Effector memory CD4-positive, alpha-beta T cell (primary cell): ENCODE measurements around the gene PLA2R1.
A peak's percentile ranks its signal among the peaks of the same experiment; 100 is the strongest.

Experiments used
- DNase-seq, 3 donors: peaks; one replicate each; pipeline ENCODE4 v3.0.0-alpha.2; 2020
- H3K27ac ChIP-seq: 2 replicates; pipeline ENCODE4 v1.7.0; 2013; ENCODE audit warnings: mild to moderate bottlenecking, low read length, moderate library complexity; ENCODE audit not compliant: insufficient read depth, poor library complexity, severe bottlenecking
- H3K27me3 ChIP-seq: replicated peaks from 2 replicates; pipeline ENCODE4 v1.7.0; 2013; ENCODE audit warnings: mild to moderate bottlenecking, low read length; ENCODE audit not compliant: insufficient read depth, control insufficient read depth, poor library complexity, severe bottlenecking
- H3K36me3 ChIP-seq: 2 replicates; pipeline ENCODE4 v1.7.0; 2013; ENCODE audit warnings: mild to moderate bottlenecking, low read length, moderate library complexity; ENCODE audit not compliant: control insufficient read depth, insufficient read depth
- H3K4me1 ChIP-seq: 2 replicates; pipeline ENCODE4 v1.7.0; 2013; ENCODE audit warnings: low read length, mild to moderate bottlenecking; ENCODE audit not compliant: control insufficient read depth, insufficient read depth, poor library complexity, severe bottlenecking
- H3K4me3 ChIP-seq: 2 replicates; pipeline ENCODE4 v1.7.0; 2013; ENCODE audit warnings: low read length, low read depth, mild to moderate bottlenecking; ENCODE audit not compliant: insufficient read depth, poor library complexity, severe bottlenecking
- H3K9me3 ChIP-seq: 2 replicates; pipeline ENCODE4 v1.7.0; 2013; ENCODE audit warnings: mild to moderate bottlenecking, low read length, moderate library complexity; ENCODE audit not compliant: control insufficient read depth

The PLA2R1 gene

DNA sequence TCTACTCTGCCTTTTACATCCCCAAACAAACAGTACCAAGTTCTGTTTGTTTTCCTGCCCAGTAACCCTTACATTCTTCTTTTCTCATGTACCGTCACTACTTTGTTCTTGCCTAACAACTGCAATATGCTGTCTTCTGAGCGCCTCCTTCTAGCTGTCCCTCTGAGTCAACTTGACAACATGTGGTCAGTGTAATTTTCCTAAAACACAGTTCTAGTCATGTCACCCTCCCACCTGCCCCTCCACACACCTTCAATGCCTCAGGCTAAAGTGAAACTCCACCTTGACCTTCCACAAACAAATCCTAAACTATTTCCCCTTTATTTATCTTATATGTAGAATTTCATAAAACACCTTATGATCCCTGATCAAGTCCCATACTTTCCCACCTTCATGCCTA is 139.9 kb downstream of the PLA2R1 start:
- H3K4me3 ChIP-seq, result no peak overlapping the region
- H3K4me1 ChIP-seq, result no peaks in the 10 kb centered on the region
- DNase-seq, result no peak
- peaks cover 2% of the 10 kb centered on the region for H3K27me3 ChIP-seq
- H3K36me3 ChIP-seq, result no peaks in the 10 kb centered on the region
- no peak overlapping the region for H3K27ac ChIP-seq
- no peaks in the 10 kb centered on the region for H3K9me3 ChIP-seq

DNA sequence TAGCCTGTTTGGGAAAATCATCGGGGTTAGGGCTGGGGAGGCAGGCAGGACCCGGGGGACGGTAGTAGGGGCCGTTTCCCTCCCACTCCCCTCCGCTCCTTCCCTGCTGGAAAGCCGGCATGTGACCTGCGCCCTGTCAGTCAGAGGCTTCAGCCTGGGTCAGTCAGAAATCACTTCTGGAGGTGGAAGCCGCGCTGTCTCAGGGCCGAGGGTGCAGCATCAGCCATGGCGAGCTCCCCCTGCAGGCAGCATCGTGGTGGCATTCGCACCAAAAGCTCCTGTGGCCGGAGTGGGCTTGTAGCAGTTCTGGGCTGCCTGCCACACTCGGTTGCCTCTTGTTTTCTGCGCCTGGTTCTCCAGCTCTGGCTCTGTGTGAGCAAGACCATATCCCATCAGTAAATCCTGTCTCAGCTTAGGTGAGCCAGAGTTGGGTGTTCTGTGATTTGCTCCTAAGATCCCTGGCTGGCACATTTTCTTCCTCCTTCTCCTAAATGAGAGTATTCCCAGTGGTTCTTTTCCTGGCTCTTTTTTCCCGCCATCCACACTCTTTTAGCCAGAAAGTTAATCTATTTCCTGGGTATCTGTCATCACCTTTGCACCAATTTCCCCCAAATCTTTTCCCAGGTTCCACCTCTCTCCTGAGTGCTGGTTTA is 140.5 kb downstream of the PLA2R1 start:
- H3K4me1 ChIP-seq, result no peaks in the 10 kb centered on the region
- peak; percentile 30 to 48 (median 31) for DNase-seq
- H3K9me3 ChIP-seq, result no peaks in the 10 kb centered on the region
- H3K27ac ChIP-seq, result no peak overlapping the region
- no peaks in the 10 kb centered on the region for H3K36me3 ChIP-seq
- peaks cover 2% of the 10 kb centered on the region for H3K27me3 ChIP-seq
- no peak overlapping the region for H3K4me3 ChIP-seq

DNA sequence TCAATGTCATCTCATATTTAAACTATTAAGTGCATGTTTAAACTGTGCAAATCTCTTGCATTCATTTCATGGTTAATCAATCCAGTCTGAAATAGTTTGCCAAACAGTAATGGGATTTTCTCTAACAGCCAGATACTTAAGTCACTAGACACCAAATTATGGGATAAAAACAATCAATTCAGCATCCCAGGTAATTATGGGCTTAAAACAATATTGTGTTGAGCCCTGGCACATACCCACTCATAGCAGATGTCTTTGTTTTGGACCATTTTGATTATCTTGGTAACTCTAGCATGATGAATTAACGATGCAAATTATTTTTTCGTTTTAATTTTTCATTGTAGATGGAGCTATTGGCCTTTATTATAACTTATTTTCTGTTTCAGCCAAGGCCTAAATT is 145.9 kb downstream of the PLA2R1 start:
- Histone ChIP-seq H3K9me3 (no peaks in the 10 kb centered on the region), H3K4me3 (no peak overlapping the region), H3K4me1 (no peaks in the 10 kb centered on the region), H3K36me3 (no peaks in the 10 kb centered on the region), H3K27ac (no peak overlapping the region), H3K27me3 (no peaks in the 10 kb centered on the region)
- DNase-seq, result no peak

DNA sequence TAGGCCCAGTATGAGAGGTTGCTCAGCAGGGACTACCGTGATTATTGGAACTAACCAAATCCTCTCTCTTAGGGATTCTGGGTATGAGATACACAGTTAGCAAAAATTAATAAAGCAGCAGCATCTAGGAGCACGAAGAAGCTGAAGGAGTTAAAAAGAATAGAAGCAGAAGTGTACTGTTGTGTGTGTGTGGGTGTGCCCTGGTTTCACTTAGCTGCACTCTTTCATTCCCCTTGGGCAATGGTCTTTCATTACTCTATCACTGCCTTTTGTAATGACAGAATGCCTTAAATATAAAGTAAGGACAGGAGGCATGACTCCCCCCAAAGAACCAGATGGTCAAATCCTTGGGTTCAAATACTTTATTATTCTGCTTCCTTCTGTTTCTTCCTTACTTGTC is 148.5 kb downstream of the PLA2R1 start:
- DNase-seq, result no peak
- no peaks in the 10 kb centered on the region for H3K9me3 ChIP-seq
- no peaks in the 10 kb centered on the region for H3K36me3 ChIP-seq

DNA sequence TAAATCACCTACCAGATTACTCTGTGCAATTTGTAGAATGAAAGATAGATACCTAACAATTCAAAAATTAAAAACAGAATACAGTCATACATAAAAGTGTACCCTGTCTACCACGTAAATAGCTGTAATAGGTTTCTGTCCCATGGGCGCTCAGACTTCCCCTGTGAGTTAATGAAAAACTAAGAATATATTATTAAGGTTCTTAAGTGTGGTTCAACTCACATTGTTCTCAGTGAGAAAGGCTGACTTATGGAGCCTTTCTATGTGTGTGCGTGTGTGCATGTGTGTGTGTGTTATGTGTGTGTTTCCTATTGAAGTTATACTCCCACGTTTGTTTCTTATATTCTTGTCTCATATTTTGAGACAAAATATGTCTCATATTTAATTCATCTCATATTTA is 149.8 kb downstream of the PLA2R1 start:
- H3K36me3 ChIP-seq, result no peaks in the 10 kb centered on the region
- no peaks in the 10 kb centered on the region for H3K4me1 ChIP-seq
- no peak overlapping the region for H3K4me3 ChIP-seq
- H3K27me3 ChIP-seq, result no peaks in the 10 kb centered on the region
- H3K27ac ChIP-seq, result no peak overlapping the region
- no peak for DNase-seq
- H3K9me3 ChIP-seq, result no peaks in the 10 kb centered on the region

More for the DNA sequence above, 148.5 kb downstream of the PLA2R1 start:
- H3K4me1 ChIP-seq, result no peaks in the 10 kb centered on the region
- no peak overlapping the region for H3K27ac ChIP-seq
- no peaks in the 10 kb centered on the region for H3K27me3 ChIP-seq
- no peak overlapping the region for H3K4me3 ChIP-seq

DNA sequence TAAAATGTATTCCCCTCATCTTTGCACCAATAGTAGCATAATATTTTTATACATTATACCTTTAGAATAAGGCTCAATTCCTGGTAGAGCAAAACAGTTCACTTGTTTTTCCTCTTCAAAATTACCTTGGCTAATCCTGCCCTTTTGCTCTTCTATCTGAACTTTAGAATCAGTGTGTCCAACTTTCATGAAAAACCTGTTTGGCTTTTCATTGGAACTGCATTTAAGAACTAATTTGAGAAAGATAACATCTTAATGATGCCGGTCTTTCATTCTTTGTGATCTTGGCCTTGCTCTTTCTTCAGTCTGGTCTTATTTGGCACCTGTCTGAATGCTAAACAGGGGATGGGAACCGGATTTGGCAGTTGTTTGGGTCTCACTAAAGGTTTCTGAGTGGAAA is 151.5 kb downstream of the PLA2R1 start:
- H3K9me3 ChIP-seq, result no peaks in the 10 kb centered on the region
- no peaks in the 10 kb centered on the region for H3K27me3 ChIP-seq
- no peak for DNase-seq
- no peaks in the 10 kb centered on the region for H3K4me1 ChIP-seq
- no peak overlapping the region for H3K4me3 ChIP-seq
- no peak overlapping the region for H3K27ac ChIP-seq
- no peaks in the 10 kb centered on the region for H3K36me3 ChIP-seq

DNA sequence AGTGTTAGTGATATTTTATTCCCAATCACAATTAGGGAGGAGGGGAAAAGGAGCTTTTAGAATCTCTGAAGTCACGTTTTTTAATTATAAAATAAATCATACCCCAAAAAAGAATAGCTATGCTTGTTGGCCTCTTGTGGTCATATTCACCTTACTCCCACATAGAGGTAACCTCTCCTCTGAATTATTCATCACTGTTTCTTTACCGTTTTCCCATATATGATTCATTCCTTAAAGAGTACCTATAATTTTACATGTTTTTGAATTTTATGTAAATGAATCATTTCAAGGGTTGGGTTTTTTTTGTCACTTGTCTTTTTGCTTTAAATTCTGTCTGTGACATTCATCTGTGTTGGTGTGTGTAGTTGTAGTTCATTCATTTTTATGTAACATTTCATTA is 153.8 kb downstream of the PLA2R1 start:
- Histone ChIP-seq H3K4me3 (no peak overlapping the region), H3K36me3 (no peaks in the 10 kb centered on the region), H3K9me3 (no peaks in the 10 kb centered on the region), H3K27ac (no peak overlapping the region), H3K4me1 (no peaks in the 10 kb centered on the region), H3K27me3 (no peaks in the 10 kb centered on the region)
- DNase-seq, result no peak

DNA sequence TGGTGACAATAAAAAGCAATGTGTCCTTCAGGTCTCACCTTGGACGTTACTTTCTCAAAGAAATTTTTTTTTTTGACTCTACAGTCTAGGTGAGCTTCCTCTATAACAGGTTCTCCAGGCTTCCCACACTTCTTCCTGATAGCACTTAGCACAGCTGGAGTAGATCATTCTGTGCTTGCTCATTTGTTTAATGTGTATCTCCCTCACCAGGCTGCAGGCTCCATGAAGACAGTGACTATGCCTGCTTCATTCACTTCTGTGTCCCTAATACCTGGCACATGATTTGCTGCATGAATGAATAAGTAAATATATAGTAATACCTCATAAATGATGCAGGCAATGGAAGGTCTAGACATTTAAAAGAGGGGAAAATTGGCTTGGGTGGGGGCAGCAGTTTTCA is 154.5 kb downstream of the PLA2R1 start:
- no peak overlapping the region for H3K27ac ChIP-seq
- DNase-seq, result no peak
- H3K36me3 ChIP-seq, result no peaks in the 10 kb centered on the region
- no peaks in the 10 kb centered on the region for H3K27me3 ChIP-seq
- no peaks in the 10 kb centered on the region for H3K9me3 ChIP-seq
- no peak overlapping the region for H3K4me3 ChIP-seq
- H3K4me1 ChIP-seq, result peaks cover 6% of the 10 kb centered on the region

DNA sequence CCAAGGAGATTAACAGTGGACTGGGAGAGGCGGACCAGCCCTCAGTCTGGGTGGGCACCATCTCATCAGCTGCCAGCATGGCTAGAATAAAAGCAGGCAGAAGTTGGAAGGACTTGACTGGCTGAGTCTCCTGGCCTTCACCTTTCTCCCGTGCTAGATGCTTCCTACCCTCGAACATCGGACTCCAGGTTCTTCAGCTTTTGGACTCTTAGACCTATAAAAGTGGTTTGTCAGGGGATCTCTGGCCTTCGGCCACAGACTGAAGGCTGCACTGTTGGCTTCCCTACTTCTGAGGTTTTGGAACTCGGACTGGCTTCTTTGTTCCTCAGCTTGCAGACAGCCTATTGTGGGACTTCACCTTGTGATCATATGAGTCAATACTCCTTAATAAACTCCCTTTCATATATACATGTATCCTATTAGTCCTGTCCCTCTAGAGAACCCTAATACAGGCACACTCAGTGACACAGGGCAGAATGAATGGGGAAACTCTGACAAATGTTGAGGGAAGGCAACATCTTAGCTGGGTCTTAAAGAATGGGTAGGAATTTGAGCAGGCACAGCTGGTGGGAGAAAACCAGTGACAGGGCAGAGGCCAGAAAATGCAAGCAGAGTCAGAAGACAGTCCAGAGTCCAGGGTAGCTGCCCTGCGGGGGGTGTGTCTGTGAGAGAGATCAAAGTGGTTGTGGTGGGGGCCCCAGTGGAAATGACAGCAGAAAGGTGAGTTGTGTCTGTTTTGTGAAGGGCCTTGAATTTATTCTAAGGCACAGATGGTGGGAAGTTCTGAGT is 156.3 kb downstream of the PLA2R1 start:
- no peak for DNase-seq
- Histone ChIP-seq H3K27ac (no peak overlapping the region), H3K9me3 (no peaks in the 10 kb centered on the region), H3K4me3 (no peak overlapping the region), H3K4me1 (peaks cover 9% of the 10 kb centered on the region), H3K27me3 (no peaks in the 10 kb centered on the region), H3K36me3 (no peaks in the 10 kb centered on the region)

DNA sequence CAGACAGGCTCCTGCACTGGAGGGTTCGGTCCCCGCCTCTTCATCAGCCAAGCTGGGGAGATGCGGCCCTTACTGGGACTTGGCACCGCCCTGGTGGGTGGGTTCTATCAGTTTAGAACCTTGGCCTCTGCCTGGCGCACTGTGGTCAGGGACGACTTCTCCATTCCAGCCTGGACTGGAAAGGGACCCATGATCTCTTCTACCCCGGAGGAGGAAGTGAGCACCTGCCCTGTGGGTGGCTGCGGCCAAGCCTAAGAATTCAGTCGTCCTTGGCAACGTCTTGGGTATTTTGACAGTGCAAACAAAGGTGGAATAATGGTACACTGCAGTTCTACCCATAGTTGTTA is 157.5 kb downstream of the PLA2R1 start:
- Histone ChIP-seq H3K4me3 (peak overlapping the region; percentile 73), H3K36me3 (no peaks in the 10 kb centered on the region), H3K27me3 (no peaks in the 10 kb centered on the region), H3K9me3 (no peaks in the 10 kb centered on the region), H3K27ac (peak overlapping the region; percentile 80), H3K4me1 (peaks cover 9% of the 10 kb centered on the region)
- no peak for DNase-seq
